ENCODE results near the gene NEDD9.

DNA sequence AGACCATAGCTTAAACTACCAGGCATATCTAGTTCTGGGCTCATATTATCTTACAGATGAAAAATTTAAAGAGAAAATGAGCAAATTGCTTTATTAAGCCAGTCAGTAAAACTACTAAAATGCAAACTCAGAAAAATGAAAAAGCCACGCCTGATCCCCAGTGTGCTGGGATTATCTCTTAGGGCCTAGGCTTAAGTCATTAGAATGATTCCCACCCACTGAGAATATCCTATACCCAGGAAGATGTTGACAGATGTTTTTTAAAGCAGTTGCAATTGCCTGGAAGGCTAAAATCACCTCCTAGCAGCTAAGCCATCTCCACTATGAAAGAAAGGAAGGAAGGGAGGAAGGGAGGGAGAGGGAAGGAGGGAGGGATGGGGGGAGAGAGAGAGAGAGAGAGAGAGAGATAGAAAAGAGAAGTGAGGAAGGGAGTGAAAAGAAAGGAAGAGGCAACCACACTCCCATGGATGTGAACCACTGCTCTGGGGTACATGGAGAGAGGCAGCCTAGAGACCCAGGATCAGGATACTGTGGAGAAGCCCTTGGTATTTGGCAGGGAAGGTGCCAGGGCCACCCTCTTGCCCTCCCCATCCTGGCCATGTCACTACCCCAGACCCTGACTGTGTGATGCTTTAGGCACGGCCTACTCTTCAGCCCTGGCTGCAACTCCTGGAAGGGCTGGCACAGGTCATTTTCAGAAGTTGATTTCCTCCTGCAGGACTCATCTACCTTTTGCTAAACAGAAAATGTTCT lies 21.9 kb downstream of the NEDD9 start:
- TF ChIP-seq CTCF (IDR thresholded peaks at IDR 0.05) (no peak), EZH2 (IDR thresholded peaks at IDR 0.05; ENCODE audit: borderline replicate concordance, insufficient read depth, low read depth, low read length, poor library complexity, severe bottlenecking) (no peak)

All from B cell (primary cell).